GM21619 (cell line): ENCODE results near the gene TP53TG5.

Experiments
- ATAC-seq: cut with Tn5 transposase; IDR thresholded peaks from one replicate; pipeline ENCODE4 v1.9.1; 2021; ENCODE audit not compliant: unreplicated experiment

TP53TG5 gene

DNA sequence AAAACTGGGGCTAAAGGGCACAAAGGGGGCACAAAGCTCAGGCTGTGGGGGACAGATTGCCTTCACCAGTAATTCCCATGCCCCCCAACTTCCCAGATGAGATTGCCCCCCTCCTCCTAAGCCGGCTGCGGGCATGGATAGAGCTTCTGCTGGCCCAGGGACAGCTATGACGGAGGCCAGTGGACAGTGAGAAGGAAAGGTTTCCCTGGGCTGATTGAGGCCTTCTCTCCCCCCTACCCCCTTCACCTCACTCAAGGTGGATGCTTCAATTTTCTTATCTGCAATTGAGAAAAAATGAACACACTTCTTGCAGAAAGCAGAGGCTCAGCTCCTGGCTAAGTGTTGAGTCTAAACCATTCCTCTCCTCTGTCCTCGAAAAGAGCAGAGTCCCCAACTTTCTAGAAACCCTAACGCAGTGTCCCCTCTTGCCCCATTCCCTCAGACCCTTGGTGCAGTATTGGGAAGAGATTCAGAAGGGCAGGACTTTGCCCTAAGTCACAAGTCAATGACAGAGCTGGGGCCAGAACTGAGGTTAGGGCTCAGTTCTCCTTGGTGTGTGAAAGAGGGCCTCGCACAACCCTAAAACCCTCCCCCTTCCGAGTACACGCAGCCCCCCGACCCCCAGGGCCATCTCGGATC lies 30.7 kb downstream of the TP53TG5 start:
- ATAC-seq = no peak

DNA sequence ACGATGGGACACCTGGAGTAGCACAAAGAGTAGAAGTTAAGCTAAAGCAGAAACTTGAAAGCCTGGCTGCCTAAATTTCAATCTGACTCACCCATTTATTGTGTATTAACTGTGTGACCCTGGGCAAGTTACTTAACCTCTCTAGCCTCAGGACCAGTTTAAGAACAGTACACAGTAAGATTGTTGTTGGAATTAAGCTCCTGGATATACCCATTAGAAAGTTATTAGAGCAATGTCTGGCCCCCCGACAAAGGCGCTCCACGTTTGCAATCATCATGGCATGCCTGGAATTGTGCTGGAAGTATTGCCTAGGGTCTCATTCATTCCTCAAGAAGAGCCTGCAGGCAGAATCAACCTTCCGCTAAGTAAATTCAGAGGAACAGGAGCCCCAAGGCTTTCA lies 31.3 kb downstream of the TP53TG5 start:
- no peak for ATAC-seq

- ATAC-seq = no peak
These were observed 31.8 kb downstream of the TP53TG5 start for GRCh38 chr20:45346291-45346718.

DNA sequence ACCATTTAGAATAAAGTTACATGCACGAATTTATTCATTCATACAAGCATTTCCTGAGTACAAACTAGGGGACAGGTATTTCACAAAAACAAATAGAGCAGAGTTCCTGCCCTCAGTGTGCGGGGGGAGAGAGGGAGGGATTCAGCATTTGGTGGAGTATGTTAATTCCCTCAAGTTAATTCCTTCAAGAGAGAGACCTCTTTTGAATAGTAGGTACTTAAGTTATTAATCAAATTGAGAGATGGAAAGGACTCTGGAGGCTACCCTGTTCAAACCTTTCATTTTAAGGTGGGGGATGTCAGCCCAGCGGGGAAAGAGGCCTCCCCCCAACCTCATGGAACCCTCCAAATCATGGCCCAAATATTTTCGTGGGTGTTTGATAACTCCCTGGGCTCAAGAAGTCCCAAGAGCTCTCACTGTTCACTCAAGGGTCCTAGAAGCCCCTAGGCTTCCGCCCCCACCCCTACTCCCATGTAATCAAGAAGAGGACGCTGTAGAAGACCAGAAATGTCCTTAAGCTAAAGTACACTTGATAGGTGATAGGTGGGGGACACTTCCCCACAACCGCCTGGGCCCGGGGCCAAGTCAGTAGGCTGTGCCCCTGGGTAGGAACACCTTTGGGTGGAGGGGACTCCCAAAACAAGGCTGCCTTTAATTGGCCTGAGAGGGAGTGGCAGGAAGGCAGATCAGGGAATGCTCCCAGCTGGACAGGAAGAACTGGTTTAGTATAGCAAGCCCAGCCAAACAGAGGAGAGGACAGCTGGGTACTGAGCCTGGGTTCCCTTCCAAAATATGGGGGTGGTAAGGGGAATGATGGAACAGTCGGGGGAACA lies 32.8 kb downstream of the TP53TG5 start:
- no peak for ATAC-seq

GRCh38 chr20:45344168-45344860 lies 33.8 kb downstream of the TP53TG5 start:
- no peak for ATAC-seq

GRCh38 chr20:45343532-45344167 lies 34.5 kb downstream of the TP53TG5 start:
- ATAC-seq = no peak

DNA sequence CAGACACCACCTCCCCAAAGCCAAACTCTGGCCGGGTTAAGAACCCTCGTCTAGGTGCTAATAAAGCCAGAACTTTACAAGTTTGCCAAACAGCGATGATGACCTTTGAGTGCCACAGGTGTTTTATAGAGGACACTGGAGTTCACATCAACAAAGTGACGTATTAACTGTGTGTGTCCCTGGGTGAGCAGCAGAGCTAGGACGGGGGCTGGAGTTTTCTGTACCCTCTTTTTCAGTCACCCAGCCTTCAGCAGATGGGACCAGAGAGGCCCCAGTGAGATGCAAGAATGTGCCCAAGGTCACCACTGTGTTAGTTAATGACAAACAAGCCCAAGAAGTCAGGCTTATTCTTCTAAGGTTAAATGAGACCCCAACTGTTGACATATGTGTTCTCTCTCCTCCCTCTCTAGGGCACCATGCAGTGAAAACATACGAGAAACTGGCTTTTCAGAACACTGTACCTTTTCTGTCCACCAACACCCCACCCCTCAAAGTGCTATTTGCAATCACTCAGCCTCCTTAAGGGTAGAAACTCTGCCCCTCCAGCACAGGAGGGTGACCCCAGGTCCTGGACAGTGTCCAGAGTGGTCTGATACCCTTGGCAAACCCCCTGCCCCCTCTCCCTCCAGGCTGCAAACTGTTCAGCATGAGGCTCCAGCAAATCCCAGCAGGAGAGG lies 35.1 kb downstream of the TP53TG5 start:
- no peak for ATAC-seq

GRCh38 chr20:45341939-45342854 lies 35.9 kb downstream of the TP53TG5 start:
- ATAC-seq = no peak

DNA sequence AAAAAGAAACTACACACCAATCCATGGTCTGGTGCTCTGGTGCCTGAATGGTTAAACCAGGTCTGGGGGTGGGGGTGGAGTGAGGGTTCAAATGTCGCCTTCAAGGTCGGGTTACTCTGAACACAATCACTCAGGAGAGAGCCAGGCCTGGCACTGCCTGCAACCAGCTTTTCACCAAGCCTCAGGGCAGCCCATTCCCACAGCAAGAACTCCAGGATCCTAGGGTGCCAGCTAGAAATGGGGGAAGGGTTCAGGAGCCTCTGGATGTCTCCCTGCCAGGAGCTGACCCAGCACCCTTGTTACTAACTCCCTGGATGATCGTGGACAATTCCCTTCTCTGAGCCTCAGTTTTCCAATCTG lies 36.6 kb downstream of the TP53TG5 start:
- ATAC-seq = no peak

DNA sequence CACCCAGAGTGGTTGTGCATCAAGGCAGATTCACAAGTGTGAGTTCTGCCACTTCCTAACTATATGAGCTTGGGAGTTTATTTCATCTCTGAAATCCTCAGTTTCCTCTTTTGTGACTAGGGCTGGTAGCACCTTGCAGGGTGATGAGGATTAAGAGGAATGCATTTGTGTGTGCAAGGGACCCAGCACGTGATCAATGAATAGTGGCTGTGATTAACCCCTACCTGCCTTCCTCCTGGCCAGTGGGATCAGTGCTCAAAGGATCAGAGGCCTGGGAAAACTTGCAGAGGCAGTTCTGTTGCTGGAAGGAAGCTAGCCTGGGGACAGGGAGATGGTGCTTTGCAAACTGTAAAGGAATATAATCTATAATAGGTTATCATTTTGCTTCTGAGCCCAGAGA lies 37.2 kb downstream of the TP53TG5 start:
- ATAC-seq = no peak

DNA sequence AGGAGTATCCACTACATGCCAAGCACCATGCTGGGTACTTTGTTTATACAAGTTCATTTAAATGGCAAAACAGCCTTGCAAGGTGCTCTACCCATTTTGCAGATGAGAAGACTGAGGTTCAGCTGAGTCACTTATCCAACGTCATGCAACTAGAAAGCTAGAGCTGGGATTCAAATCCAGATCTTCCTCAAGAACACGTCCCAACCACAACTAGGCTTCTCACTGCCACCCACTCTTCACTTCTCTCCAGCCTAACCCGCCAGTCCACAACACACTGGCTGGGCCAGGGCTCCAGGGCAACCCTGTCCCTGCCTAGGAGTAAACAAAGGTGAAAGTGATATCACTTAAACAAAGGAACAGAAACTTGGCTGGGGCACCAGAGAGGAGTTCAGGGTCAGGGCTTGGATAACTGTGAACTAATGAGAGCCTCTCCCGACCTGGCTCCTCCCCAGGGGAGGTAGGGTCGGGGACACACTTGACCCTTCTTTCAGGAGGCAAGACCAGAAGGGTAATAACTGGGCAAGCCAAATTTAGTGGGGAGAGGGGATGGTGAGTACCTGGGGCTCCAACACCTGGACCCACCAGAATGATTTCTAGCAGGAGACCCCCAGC lies 37.8 kb downstream of the TP53TG5 start:
- ATAC-seq = no peak

DNA sequence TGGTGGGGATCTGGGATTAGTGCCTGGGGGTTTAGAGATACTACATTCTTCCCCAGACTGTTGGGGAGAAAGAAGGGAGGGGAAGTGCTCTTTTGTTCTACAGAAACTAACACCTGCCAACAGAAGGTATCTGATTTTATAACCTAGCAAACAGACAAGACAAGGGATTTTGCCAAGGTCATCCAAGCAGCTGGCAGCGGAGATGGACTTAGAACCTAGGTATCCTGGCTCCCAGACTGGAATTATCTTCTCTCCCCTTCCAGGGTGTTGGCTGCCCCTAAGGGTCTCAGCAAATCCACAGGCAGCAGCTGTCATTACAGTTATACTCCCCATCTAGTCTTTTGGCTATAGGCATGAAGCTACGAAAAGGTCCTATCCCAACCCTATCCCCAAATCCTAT lies 38.3 kb downstream of the TP53TG5 start:
- ATAC-seq = no peak

DNA sequence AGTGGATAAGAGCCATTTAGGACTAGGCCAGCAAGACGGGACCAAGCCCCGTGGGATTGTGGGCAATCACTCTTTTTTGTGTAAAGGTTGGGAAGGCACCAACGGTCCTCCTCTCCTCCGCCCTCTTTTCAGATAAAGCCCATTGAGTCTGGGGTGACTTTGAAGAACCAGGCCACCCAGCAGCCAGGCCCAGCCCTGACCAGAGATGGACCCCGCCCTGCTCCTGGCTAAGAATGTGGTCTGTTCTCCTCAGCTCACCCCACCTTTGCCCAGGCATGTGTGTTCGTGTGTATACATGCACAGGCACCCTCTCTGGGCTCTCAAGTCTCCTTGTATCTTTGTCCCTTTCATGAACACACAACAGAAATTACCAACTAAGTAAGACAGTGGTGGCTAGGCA lies 39.0 kb downstream of the TP53TG5 start:
- no peak for ATAC-seq

DNA sequence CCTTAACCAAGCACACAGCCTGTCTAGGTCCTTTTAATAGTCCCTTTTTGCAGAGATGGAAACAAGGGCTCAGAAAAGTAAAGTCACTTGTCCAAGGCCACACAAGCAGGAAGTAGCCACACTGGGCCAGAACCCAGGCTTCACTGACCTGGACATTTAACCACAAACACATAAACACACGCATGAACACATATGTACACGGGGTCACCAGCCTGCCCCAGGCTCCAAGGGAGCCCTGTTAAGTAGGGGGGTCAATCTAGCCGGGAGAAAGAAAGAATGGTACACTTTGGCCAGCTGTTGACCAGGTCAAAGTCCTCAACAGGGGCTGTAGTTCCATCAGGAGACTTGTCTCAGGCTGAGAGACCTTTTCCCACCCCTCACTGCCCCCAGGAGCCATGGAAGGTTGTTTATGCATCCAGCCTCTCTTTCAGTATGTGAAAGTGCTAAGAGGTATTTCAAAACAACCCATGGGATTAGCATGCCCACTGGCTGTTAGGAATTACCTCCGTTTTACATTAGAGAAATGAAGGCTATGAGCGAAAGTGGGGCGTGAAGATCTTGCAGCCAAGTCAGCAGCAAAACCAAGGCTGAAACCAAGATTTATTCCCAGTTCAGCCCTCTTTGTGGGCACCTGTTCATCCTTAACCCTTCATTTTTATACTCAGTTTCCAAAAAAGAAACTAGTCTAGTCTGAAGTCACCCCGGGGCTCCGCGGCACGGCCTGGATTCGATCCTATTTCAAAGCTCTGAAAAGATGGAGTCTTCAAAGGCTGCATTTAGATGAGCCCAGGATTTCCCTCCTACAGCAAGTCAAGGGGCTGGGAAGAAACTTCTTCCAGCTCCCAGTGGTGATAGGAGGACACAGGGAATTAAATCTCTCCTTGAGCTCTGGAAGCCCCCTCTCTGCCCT lies 39.7 kb downstream of the TP53TG5 start:
- no peak for ATAC-seq

DNA sequence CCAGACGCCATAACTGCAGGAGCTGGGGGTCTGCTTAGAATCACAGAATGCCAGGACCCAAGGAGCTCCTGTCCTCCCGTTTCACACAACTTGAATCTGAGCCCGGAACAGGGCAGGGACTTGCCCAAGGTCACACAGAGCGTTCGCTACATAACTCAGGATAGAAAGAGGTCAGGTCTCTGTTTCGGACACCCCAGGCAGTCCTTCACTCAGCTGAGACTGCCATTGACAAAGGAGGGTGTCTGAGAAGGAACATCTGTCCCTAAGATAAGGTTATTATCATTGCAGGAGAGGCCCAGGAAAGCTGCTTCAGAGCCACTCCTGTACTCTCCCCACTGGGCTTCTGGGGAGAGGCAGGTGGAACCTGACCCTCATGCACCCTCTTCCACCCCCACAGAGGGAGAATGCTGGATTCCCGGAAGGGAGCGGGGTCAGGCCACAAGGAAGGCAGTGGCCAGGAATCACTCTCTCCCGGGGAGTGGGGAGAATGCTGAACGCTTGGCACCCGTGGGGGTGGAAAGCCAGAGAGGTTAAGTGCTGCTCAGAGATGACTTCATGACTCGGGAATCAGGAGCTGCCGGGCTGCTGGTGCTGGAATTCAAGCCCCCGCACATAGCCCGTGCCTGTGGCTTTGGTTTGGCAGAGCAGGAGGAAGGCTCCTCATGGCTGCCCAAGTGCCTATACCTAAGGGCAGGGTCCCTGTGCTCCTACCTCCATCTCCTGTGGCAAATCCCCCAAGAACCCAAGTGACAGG lies 40.6 kb downstream of the TP53TG5 start:
- ATAC-seq = no peak

- ATAC-seq = no peak
These were observed 41.4 kb downstream of the TP53TG5 start for GRCh38 chr20:45336530-45337366.

GRCh38 chr20:45330476-45330875 lies 47.6 kb downstream of the TP53TG5 start:
- no peak for ATAC-seq
